NT2/D1 (cell line): ENCODE data around the gene ZPR1.

Source experiments
- DNase-seq: peaks from one replicate; pipeline ENCODE4 v3.0.0-alpha.2; 2011; ENCODE audit warnings: low read depth, low spot score
- H3K27me3 ChIP-seq: 2 replicates; pipeline ENCODE4 v1.6.0; 2011; ENCODE audit warnings: mild to moderate bottlenecking; ENCODE audit not compliant: insufficient read length, insufficient read depth
- H3K36me3 ChIP-seq: 2 replicates; pipeline ENCODE4 v1.6.1; 2011; ENCODE audit warnings: mild to moderate bottlenecking, low read length, mixed read lengths; ENCODE audit not compliant: insufficient read depth, insufficient read length
- H3K4me1 ChIP-seq: 2 replicates; pipeline ENCODE4 v1.5.1; 2011; ENCODE audit not compliant: insufficient read depth, insufficient read length
- H3K4me3 ChIP-seq: 2 replicates; pipeline ENCODE4 v1.5.1; 2011; ENCODE audit warnings: low read depth; ENCODE audit not compliant: insufficient read length
- H3K9ac ChIP-seq: 2 replicates; pipeline ENCODE4 v1.6.0; 2011; ENCODE audit warnings: low read depth; ENCODE audit not compliant: insufficient read length
- H3K9me3 ChIP-seq: 2 replicates; pipeline ENCODE4 v1.5.1; 2011; ENCODE audit warnings: mild to moderate bottlenecking, low read length; ENCODE audit not compliant: insufficient read depth
- SUZ12 ChIP-seq: IDR thresholded peaks from 2 replicates; pipeline ENCODE4 v1.6.1; 2011; ENCODE audit not compliant: insufficient read length, insufficient read depth; ENCODE audit errors: extremely low read depth
- YY1 ChIP-seq: IDR thresholded peaks from 2 replicates; pipeline ENCODE4 v1.6.1; 2011; ENCODE audit not compliant: insufficient read length, insufficient read depth
- ZNF274 ChIP-seq: IDR thresholded peaks from 2 replicates; pipeline ENCODE4 v1.6.1; 2011; ENCODE audit warnings: mild to moderate bottlenecking, low read depth, low read length

The ZPR1 gene

DNA sequence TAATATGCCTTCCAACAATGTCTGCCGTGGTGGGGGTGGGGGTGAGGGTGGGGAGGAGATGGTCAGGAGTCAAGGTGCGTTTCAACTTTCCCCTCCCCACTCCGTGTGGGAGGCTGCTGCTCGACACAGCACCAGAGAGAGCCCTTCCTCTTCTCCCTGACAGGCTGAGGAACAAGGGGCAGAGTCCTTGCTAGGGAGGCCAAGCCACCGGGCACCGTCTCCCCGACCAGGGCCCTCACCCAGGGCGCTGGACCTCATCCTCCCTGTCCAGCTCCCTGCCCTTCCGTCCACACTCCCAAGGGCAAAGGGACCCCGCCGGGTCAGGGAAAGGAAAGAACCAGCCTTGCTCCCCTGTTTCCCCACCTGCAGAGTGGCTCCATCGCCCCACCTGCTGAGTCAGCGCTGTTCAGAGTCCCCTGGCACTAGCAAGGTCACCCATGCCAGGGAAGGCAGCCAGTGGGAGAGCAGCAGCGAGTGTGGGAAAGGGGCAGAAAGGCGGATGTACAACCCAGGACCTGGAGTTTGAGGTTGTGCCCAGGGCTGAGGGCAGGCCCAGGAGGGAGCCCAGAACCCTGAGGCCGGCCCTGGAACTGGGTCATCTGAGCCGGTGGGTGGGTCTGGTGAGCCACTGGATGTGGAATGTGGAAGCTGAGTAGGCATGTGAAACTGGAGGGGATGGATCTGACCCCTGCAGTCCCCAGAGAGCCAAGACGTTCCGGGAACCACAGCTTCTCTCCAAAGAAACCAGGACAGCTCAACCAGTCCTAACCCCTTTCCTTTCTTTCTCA is 62.2 kb downstream of the ZPR1 start:
- H3K27me3 ChIP-seq, result no peaks in the 10 kb centered on the region
- no peak overlapping the region for H3K4me3 ChIP-seq
- peak overlapping the region; percentile 46 for H3K9ac ChIP-seq
- no peak for TF ChIP-seq SUZ12
- TF ChIP-seq YY1, result no peak
- TF ChIP-seq ZNF274, result no peak
- H3K4me1 ChIP-seq, result peaks cover 4% of the 10 kb centered on the region
- no peak for DNase-seq
- H3K9me3 ChIP-seq, result no peaks in the 10 kb centered on the region
- H3K36me3 ChIP-seq, result no peaks in the 10 kb centered on the region

DNA sequence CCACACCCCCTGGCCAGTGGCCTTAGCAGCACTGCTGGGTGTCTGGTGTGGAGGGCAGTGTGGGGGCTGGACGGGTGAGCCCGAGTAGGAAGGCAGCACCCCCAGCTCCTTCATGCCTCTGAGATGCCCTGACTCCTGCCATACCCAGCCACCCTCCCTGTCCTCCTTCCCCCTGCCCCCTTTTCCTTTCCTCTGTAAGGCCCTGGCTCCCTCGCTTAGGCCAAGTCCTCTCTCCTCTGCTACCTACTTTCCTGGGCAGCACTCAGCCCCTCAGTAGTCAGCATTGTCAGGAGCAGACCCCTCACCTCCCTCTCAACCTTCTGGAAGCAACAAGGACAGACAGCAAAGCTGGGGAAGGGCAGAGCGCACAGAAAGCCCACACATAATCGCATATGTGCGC is 63.0 kb downstream of the ZPR1 start:
- TF ChIP-seq YY1, result no peak
- no peak for TF ChIP-seq ZNF274
- no peak for TF ChIP-seq SUZ12
- Histone ChIP-seq H3K9me3 (no peaks in the 10 kb centered on the region), H3K4me1 (peaks cover 4% of the 10 kb centered on the region), H3K36me3 (no peaks in the 10 kb centered on the region), H3K4me3 (no peak overlapping the region), H3K27me3 (no peaks in the 10 kb centered on the region), H3K9ac (no peak overlapping the region)
- no peak for DNase-seq
